NCI-H774 (cell line): ENCODE data around the gene GLCCI1.

Experiments used
- DNase-seq: peaks from one replicate; lab custom pipeline; 2025; lab: John Stamatoyannopoulos, UW

GLCCI1 gene

DNA sequence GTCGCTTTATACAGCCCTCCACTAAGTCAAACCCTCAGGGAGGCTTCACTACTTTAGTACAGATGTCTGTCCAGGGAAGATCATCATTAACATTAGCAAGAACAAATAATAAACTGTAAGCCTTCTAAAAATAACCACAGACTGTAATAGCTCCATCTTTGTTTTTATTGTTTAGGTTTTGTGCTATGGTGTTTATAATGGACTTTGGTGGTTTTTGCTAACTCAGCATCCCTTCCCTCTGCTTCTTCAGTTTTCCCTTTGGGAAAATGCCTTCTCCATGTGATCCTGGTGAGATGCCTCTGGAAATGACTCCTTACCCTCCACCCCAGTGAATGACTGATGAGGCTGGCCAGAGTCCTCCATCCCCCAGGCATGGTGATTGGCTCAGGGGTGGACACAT lies 162.1 kb downstream of the GLCCI1 start:
- DNase-seq = no peak

GRCh38 chr7:8131694-8132605 lies 163.4 kb downstream of the GLCCI1 start:
- no peak for DNase-seq

DNA sequence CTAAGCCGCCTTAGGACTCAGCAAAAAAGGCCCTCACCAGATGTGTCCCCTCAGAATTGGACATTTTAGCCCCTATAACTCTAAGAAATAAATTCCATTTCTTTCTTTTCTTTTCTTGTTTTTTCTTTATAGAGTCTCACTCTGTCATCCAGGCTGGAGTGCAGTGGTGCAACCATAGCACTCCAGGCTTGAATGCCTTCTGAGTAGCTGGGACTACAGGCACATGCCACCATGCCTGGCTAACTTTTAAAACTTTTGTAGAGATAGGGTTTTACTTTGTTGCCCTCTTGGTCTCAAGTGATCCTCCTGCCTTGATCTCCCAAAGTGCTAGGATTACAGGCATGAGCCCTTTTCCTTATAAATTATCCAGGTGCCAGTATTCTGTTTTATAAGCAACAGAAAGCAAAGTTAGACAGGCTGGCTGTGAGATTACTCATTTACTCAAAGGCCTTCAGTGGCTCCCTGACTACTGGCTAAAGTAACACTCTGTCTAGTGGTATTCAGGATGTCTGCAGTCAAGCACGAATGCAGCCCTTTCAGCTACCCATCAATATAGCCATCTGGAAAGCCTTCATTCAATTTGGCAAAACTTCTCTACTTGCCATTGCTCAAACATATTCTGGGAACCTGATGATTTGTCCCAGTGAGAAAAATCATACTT lies 164.7 kb downstream of the GLCCI1 start:
- no peak for DNase-seq

DNA sequence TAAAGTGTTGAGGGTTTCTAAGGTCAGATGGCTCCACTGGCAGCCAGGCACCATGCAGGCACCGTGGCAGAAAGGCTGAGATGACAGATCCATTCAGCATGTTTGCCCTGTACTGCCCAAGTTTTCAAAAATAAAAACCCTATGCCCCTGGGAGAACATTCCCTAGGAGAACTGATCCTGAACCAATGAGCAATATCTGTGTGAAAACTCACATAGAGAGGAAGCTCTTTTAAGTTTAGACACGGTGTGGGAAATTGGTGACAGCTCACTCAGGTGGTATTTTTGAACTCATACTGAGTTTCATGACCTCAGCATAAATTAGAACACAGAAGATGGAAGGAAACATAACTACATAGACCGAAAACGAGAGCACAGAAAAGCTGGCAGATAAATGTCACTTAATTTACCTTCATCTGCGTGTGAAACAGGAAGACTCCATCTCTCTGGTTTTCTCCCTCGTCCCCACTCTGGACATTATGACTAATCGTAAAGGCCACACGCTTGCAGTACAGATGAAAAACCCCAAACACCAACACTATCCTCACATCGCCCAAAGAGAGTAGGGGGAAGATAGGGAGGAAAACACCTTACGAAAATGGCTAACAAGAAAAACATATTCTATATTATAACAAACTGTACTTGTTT lies 165.6 kb downstream of the GLCCI1 start:
- DNase-seq = no peak

DNA sequence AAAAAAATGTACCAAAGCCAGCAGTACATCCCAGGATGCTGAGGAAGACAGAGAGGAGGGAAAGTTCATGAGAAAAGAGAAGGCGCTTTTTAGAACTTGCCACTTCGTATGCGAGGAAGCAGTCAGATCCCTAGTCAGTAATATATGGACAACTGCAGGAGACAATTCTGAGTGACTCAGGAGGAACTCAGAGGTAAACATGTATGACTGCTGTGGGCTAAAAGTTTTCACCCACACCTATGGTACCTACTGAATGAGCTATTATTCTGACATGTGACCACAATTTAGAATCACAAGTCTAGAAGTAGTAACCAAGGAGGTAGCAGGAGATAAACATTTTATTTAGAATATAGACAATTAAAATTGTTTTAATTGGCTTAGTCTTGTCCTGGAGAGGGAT lies 166.8 kb downstream of the GLCCI1 start:
- DNase-seq = no peak

- DNase-seq = no peak
These were observed 167.6 kb downstream of the GLCCI1 start for GRCh38 chr7:8136051-8136730.
